ENCODE results near the gene SLC27A1.
"Not testable (repeated sequence)": the region's sequence is repeated elsewhere in the genome, so short reads cannot be mapped to it uniquely, and the experiment has no call there.

The SLC27A1 gene

GRCh38 chr19:17511724-17512573, 41.6 kb downstream of the SLC27A1 start:
- DNase-seq (ENCODE audit: low read depth): peak; percentile 76

- DNase-seq (ENCODE audit: low read depth): no peak
Measured at GRCh38 chr19:17512574-17512939, 42.2 kb downstream of the SLC27A1 start.

GRCh38 chr19:17515408-17516149, 45.3 kb downstream of the SLC27A1 start:
- DNase-seq (ENCODE audit: low read depth): no peak

- DNase-seq (ENCODE audit: low read depth): no peak
Measured at GRCh38 chr19:17517898-17518297, 47.6 kb downstream of the SLC27A1 start.

- DNase-seq (ENCODE audit: low read depth): not testable (repeated sequence)
Measured at GRCh38 chr19:17518654-17519053, 48.3 kb downstream of the SLC27A1 start.

GRCh38 chr19:17519967-17520366, 49.6 kb downstream of the SLC27A1 start:
- no peak for DNase-seq (ENCODE audit: low read depth)

- DNase-seq (ENCODE audit: low read depth): no peak
Measured at GRCh38 chr19:17520865-17521264, 50.5 kb downstream of the SLC27A1 start.

- peak; percentile 27 for DNase-seq (ENCODE audit: low read depth)
Measured at GRCh38 chr19:17522988-17523872, 52.9 kb downstream of the SLC27A1 start.

- no peak for DNase-seq (ENCODE audit: low read depth)
Measured at GRCh38 chr19:17524651-17525050, 54.3 kb downstream of the SLC27A1 start.

- no peak for DNase-seq (ENCODE audit: low read depth)
Measured at GRCh38 chr19:17525141-17525540, 54.8 kb downstream of the SLC27A1 start.

GRCh38 chr19:17526922-17527321, 56.6 kb downstream of the SLC27A1 start:
- no peak for DNase-seq (ENCODE audit: low read depth)

GRCh38 chr19:17527326-17527725, 57.0 kb downstream of the SLC27A1 start:
- no peak for DNase-seq (ENCODE audit: low read depth)

GRCh38 chr19:17528610-17529009, 58.3 kb downstream of the SLC27A1 start:
- no peak for DNase-seq (ENCODE audit: low read depth)

- no peak for DNase-seq (ENCODE audit: low read depth)
Measured at GRCh38 chr19:17529239-17530158, 59.2 kb downstream of the SLC27A1 start.

- DNase-seq (ENCODE audit: low read depth): no peak
Measured at GRCh38 chr19:17530586-17530985, 60.3 kb downstream of the SLC27A1 start.

- no peak for DNase-seq (ENCODE audit: low read depth)
Measured at GRCh38 chr19:17532116-17532515, 61.8 kb downstream of the SLC27A1 start.

- no peak for DNase-seq (ENCODE audit: low read depth)
Measured at GRCh38 chr19:17532557-17532956, 62.2 kb downstream of the SLC27A1 start.

- DNase-seq (ENCODE audit: low read depth): no peak
Measured at GRCh38 chr19:17534767-17535166, 64.4 kb downstream of the SLC27A1 start.

GRCh38 chr19:17536955-17537354, 66.6 kb downstream of the SLC27A1 start:
- no peak for DNase-seq (ENCODE audit: low read depth)

- DNase-seq (ENCODE audit: low read depth): no peak
Measured at GRCh38 chr19:17538684-17539237, 68.4 kb downstream of the SLC27A1 start.

Measured in stimulated activated CD8-positive, alpha-beta memory T cell treated with anti-CD3 and anti-CD28 coated beads, Interleukin-7, amount 100 ng/mL, for 24 hours (primary cell).